H1 (cell line): ENCODE data around the gene ASGR1. TPM values are rescaled to one million over a fixed set of nuclear protein-coding genes. Genes with fewer than 3 reads are reported as not detected.

Source experiments
- EP300 ChIP-seq, 2 experiments: IDR thresholded peaks; 1 replicate in 1 of 2; 2 replicates in 1 of 2; pipeline ENCODE4 v1.6.1; 2011 to 2012; ENCODE audit warnings: low read depth in 2 of 2, low read length in 2 of 2, mild to moderate bottlenecking in 2 of 2, borderline replicate concordance in 1 of 2, inconsistent platforms in 1 of 2, moderate library complexity in 1 of 2
- EZH2 ChIP-seq: fragments of 200-600 bp; sonication (generic); IDR thresholded peaks from 2 replicates; pipeline ENCODE4 v1.7.1; 2012; ENCODE audit warnings: low read depth, mild to moderate bottlenecking, moderate library complexity, low read length, inconsistent platforms; ENCODE audit not compliant: severe bottlenecking
- FOSL1 ChIP-seq: IDR thresholded peaks from 2 replicates; pipeline ENCODE4 v1.6.1; 2011; ENCODE audit warnings: mild to moderate bottlenecking, low read depth, low read length, moderate library complexity; ENCODE audit not compliant: insufficient read depth
- GABPA ChIP-seq: IDR thresholded peaks from 2 replicates; pipeline ENCODE4 v1.6.1; 2011; ENCODE audit warnings: mild to moderate bottlenecking, low read length, moderate library complexity, borderline replicate concordance; ENCODE audit not compliant: insufficient read depth
- GTF2F1 ChIP-seq: IDR thresholded peaks from 2 replicates; pipeline ENCODE4 v1.6.1; 2012; ENCODE audit warnings: low read depth, low read length, improper control_type of control experiment, borderline replicate concordance
- HDAC6 ChIP-seq: IDR thresholded peaks from one replicate; pipeline ENCODE4 v1.7.1; 2012; ENCODE audit warnings: low read depth, mild to moderate bottlenecking, inconsistent platforms, low read length, moderate library complexity
- KDM5A ChIP-seq: fragments of 200-600 bp; IDR thresholded peaks from 2 replicates; pipeline ENCODE4 v1.7.1; 2012; ENCODE audit warnings: mild to moderate bottlenecking, low read length, inconsistent platforms, mixed read lengths
- POU5F1 ChIP-seq: IDR thresholded peaks from 2 replicates; pipeline ENCODE4 v1.6.1; 2011; ENCODE audit warnings: low read depth, mild to moderate bottlenecking, low read length, moderate library complexity
- RBBP5 ChIP-seq: IDR thresholded peaks from 2 replicates; pipeline ENCODE4 v1.7.1; 2012; ENCODE audit warnings: low read depth, mild to moderate bottlenecking, inconsistent platforms, low read length, moderate library complexity, borderline replicate concordance
- ZNF274 ChIP-seq: IDR thresholded peaks from 2 replicates; pipeline ENCODE4 v1.7.0; 2012; ENCODE audit warnings: low read length, borderline replicate concordance; ENCODE audit errors: extremely low read depth
- polyA plus RNA-seq, 7 experiments: library from polyadenylated mRNA; depleted of rRNA in 3 of 7; stranded (reverse) in 5 of 7; unstranded in 2 of 7; fragments of >200 nt in 5 of 7; fragments of 200-250 nt in 2 of 7; gene quantifications; 1 replicate in 5 of 7; 2 replicates in 1 of 7; 4 replicates in 1 of 7; pipeline versions ENCODE4 v1.2.1 to v1.2.3, GENCODE V29; 2011 to 2013; ENCODE audit warnings: missing spikeins in 2 of 7, mixed read lengths in 2 of 7
- total RNA-seq: library from RNA; stranded (reverse); fragmentation: NEBNext Ultra II Directional; extraction: Animal tissue kit (Norgen Biotek cat#: 25700); gene quantifications from 2 replicates; pipeline ENCODE4 v1.2.1, GENCODE V29; 2021
- TF ChIP-seq, protein P1 (sequence below): IDR thresholded peaks from 2 replicates; pipeline ENCODE4 v1.6.1; 2012; ENCODE audit warnings: inconsistent platforms

ASGR1 gene
- total and polyA plus RNA-seq, 2 of the 8 experiments (the other 6 are each of a cell fraction or from before 2014, with no cell fraction given), result 10.8 to 14.5 TPM

- no peak for TF ChIP-seq RBBP5
- TF ChIP-seq ZNF274, result no peak
- no peak for TF ChIP-seq GTF2F1
- TF ChIP-seq FOSL1, result no peak
- TF ChIP-seq POU5F1, result no peak
- no peak for TF ChIP-seq GABPA
- TF ChIP-seq, protein P1, sequence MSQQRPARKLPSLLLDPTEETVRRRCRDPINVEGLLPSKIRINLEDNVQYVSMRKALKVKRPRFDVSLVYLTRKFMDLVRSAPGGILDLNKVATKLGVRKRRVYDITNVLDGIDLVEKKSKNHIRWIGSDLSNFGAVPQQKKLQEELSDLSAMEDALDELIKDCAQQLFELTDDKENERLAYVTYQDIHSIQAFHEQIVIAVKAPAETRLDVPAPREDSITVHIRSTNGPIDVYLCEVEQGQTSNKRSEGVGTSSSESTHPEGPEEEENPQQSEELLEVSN, result no peak
- TF ChIP-seq EP300 (IDR thresholded peaks at IDR 0.05; ENCODE audit: borderline replicate concordance in 1 of 2, low read depth in 2 of 2, low read length in 2 of 2), result no peak
- no peak for TF ChIP-seq HDAC6
- no peak for TF ChIP-seq EZH2
- TF ChIP-seq KDM5A, result no peak
- TF ChIP-seq, all 59 proteins: peak for 0
Measured at GRCh38 chr17:7179317-7180254, at the start of gene ASGR1 (continued).
